Activated CD8-positive, alpha-beta memory T cell treated with anti-CD3 and anti-CD28 coated beads, Interleukin-2, amount 10 ng/mL, durations not matched to agents 7 days and 5 days (primary cell): Measurements from ENCODE around the gene CTNS. TPM values are rescaled to one million over a fixed set of nuclear protein-coding genes. Genes with fewer than 3 reads are reported as not detected.
"Not testable (repeated sequence)": the region's sequence is repeated elsewhere in the genome, so short reads cannot be mapped to it uniquely, and the experiment has no call there.

Source experiments
- ATAC-seq: fragments of 150-1000 bp; cut with Tn5 transposase; one replicate; pipeline ENCODE4 v1.10.0; 2021; ENCODE audit warnings: moderate library complexity
- CTCF ChIA-PET: fragments of 350-600 bp; sonication (Branson Sonifier 250); formaldehyde crosslinking; loops from one replicate; lab custom pipeline; 2021; ENCODE audit warnings: antibody characterized with exemption; lab: Charles Lee
- DNase-seq: peaks from one replicate; pipeline ENCODE4 v3.0.0-alpha.2; 2020
- H3K27ac Mint-ChIP-seq: one replicate; pipeline ENCODE4 v1.8.0; 2021; ENCODE audit warnings: mild to moderate bottlenecking, mixed read lengths
- H3K27me3 Mint-ChIP-seq: one replicate; pipeline ENCODE4 v1.8.0; 2021; ENCODE audit warnings: mixed read lengths
- H3K36me3 Mint-ChIP-seq: one replicate; pipeline ENCODE4 v1.8.0; 2021; ENCODE audit warnings: mild to moderate bottlenecking, mixed read lengths
- H3K4me1 Mint-ChIP-seq: one replicate; pipeline ENCODE4 v1.8.0; 2021; ENCODE audit warnings: mixed read lengths
- H3K4me3 Mint-ChIP-seq: one replicate; pipeline ENCODE4 v1.8.0; 2021; ENCODE audit warnings: mild to moderate bottlenecking, moderate library complexity, mixed read lengths
- H3K9me3 Mint-ChIP-seq: one replicate; pipeline ENCODE4 v1.8.0; 2022; ENCODE audit warnings: low read depth, mixed read lengths
- total RNA-seq, 2 experiments: library from RNA; stranded (reverse); gene quantifications; one replicate each; pipeline ENCODE4 v1.2.3, GENCODE V29; 2021

Gene CTNS
- total RNA-seq, 2 experiments from 2014 or later, result 9.7 to 20.6 TPM

DNA sequence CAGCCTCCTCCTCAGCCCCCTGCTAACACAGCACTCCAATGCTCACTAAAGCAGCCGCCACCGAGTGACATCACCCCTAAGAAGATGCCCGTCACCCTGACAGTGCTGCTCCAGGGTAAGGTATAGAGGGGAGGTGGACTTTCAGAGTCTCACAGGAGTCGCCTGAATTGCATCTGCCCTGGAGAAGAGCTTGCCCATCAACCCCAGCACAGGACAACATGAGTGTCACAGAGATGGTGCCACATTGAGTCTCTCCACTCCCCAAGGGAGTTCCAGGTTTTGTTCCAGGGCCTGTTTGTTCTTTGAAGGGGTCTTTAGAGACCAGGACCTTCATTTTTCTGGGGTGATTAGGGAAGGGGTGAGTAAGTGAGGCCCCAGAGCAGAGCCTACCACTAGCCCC, 61.6 kb downstream of the CTNS start:
- no peak for DNase-seq
- ATAC-seq, result no peak
- Mint-ChIP-seq H3K4me1 (peaks cover 32% of the 10 kb centered on the region), H3K27ac (no peak overlapping the region), H3K27me3 (no peaks in the 10 kb centered on the region), H3K9me3 (peaks cover 2% of the 10 kb centered on the region), H3K4me3 (no peak overlapping the region), H3K36me3 (peaks cover 33% of the 10 kb centered on the region)
- CTCF ChIA-PET, result interaction anchor here (6.5 kb wide), 1 partner anchor 16 kb away, joined by 34 read pairs; no protein-coding TSS in a partner anchor

DNA sequence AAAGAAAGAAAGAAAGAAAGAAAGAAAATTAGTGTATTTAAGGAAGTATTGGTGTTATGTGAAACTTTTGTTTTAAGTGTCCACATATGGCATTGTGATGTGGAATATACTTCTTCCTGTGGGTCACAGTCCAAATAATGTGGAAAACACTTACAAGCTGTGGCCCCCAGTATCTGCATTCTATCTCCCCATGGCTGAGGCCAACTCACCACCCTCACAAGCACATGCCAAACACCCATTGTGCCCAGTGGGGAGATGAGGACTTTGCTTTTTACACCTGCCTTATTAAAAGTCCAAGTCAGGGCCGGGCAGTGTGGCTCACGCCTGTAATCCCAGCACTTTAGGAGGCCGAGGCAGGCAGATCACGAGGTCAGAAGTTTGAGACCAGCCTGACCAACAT, 63.4 kb downstream of the CTNS start:
- ATAC-seq, result no peak

DNA sequence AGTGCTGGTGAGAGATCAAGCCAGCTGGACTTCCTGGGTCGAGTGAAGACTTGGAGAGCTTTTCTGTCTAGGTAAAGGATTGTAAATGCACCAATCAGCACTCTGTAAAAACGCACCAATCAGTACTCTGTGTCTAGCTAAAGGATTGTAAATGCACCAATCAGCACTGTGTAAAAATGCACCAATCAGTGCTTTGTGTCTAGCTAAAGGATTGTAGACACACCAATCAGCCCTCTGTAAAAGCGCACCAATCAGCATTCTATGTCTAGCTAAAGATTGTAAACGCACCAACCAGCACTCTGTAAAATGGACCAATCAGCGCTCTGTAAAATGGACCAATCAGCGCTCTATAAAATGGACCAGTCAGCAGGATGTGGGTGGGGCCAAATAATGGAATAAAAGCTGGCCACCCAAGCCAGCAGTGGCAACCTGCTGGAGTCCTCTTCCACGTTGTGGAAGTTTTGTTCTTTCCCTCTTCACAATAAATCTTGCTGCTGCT, 65.5 kb downstream of the CTNS start:
- H3K27me3 Mint-ChIP-seq, H3K4me3 Mint-ChIP-seq, H3K27ac Mint-ChIP-seq, DNase-seq, H3K9me3 Mint-ChIP-seq, ATAC-seq, H3K4me1 Mint-ChIP-seq: not testable (repeated sequence)
- CTCF ChIA-PET, result interaction anchor here (1.6 kb wide), 1 partner anchor 19 kb away, joined by 4 read pairs; no protein-coding TSS in a partner anchor
- peaks cover 31% of the 10 kb centered on the region for H3K36me3 Mint-ChIP-seq

More for the DNA sequence above, 63.4 kb downstream of the CTNS start:
- H3K9me3 Mint-ChIP-seq, result peaks cover 2% of the 10 kb centered on the region
- H3K4me3 Mint-ChIP-seq, result no peak overlapping the region
- no peak for DNase-seq
- H3K36me3 Mint-ChIP-seq, result peaks cover 31% of the 10 kb centered on the region
- no peak overlapping the region for H3K27ac Mint-ChIP-seq
- CTCF ChIA-PET, result interaction anchor here (1.2 kb wide), 1 partner anchor 38 kb away, joined by 3 read pairs; no protein-coding TSS in a partner anchor
- H3K4me1 Mint-ChIP-seq, result peaks cover 17% of the 10 kb centered on the region
- no peaks in the 10 kb centered on the region for H3K27me3 Mint-ChIP-seq

DNA sequence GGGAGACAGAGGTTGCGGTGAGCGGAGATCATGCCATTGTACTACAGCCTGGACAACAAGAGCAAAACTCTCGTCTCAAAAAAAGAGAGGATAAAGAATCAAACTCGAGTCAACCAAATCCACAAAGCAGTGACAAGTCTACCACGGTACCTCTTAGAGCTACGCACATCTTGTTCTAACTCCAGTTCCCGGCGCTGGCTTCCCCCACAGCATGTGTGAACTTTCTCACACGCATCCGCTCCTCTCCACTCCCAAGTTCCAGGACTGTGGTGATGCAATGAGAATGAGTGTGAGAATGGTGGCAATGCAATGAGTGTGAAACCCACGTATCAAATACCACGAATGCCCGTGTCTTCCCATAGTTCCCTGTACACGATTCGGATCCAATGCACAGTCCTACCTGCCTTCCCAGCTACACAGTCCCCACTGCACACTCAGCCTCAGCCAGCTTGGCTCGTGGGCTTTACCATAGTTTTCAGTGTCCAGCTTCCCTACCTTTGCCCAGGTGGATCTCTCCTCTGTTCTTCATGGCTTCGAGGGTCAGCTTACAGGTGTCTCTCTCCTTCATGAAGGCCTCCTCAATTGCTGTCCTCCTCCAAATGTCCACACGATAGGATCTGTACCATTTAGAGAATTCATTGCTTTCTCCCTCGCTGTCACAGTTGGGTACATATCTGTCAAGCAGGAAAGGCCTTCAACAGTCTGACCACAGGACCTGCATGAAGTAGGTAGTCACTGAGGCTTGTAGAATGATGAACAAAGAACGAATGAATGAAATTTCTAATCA, 68.6 kb downstream of the CTNS start:
- DNase-seq (no peak), ATAC-seq (no peak)
- no peak overlapping the region for H3K27ac Mint-ChIP-seq
- peaks cover 21% of the 10 kb centered on the region for H3K4me1 Mint-ChIP-seq
- H3K4me3 Mint-ChIP-seq, result no peak overlapping the region
- H3K27me3 Mint-ChIP-seq, result no peaks in the 10 kb centered on the region
- H3K36me3 Mint-ChIP-seq, result peaks cover 17% of the 10 kb centered on the region
- peaks cover 2% of the 10 kb centered on the region for H3K9me3 Mint-ChIP-seq
- CTCF ChIA-PET, result no interaction called here

DNA sequence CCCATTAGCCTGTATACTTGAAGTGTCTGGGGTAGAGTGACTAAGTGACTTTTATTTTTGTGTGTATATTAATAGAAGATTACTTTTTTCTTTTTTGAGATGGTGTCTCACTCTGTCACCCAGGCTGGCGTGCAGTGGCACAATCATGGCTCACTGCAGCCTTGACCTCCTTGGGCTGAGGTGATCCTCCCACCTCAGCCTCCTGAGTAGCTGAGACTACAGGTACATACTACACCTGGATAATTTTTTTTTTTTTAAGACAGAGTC, 69.1 kb downstream of the CTNS start:
- H3K4me3 Mint-ChIP-seq, H3K9me3 Mint-ChIP-seq, DNase-seq, H3K27ac Mint-ChIP-seq, H3K27me3 Mint-ChIP-seq, ATAC-seq: not testable (repeated sequence)
- CTCF ChIA-PET, result interaction anchor here (0.6 kb wide), 1 partner anchor 22 kb away, joined by 3 read pairs; no protein-coding TSS in a partner anchor
- Mint-ChIP-seq H3K4me1 (peaks cover 24% of the 10 kb centered on the region), H3K36me3 (peaks cover 17% of the 10 kb centered on the region)

DNA sequence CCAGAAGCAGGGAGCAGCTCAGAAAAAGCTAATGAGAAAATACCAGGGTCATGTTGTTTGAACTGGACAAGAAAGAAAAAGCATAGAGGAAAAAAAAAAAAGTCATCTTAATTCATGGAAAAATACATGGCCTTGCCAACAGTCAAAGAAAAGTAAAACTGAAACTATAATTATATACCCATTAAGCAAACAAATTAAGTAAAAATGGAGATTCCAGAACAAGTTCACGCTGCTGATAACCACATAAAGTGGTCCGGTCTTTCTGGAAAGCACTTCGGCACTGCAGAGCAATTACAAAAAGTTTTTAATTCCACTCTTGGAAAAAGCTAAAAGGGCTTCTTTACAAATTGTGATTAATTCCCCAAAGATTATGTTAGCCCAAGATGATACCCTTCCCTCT, 71.8 kb downstream of the CTNS start:
- CTCF ChIA-PET, result interaction anchor here (0.8 to 3.1 kb wide), 5 partner anchors 9 to 45 kb away, joined by 3 to 18 read pairs (median 3); partner anchors contain the start of genes HASPIN and P2RX5
- no peak for ATAC-seq
- Mint-ChIP-seq H3K27me3 (no peaks in the 10 kb centered on the region), H3K36me3 (peaks cover 18% of the 10 kb centered on the region), H3K9me3 (no peaks in the 10 kb centered on the region), H3K4me1 (peaks cover 44% of the 10 kb centered on the region), H3K27ac (no peak overlapping the region), H3K4me3 (no peak overlapping the region)
- DNase-seq, result no peak

DNA sequence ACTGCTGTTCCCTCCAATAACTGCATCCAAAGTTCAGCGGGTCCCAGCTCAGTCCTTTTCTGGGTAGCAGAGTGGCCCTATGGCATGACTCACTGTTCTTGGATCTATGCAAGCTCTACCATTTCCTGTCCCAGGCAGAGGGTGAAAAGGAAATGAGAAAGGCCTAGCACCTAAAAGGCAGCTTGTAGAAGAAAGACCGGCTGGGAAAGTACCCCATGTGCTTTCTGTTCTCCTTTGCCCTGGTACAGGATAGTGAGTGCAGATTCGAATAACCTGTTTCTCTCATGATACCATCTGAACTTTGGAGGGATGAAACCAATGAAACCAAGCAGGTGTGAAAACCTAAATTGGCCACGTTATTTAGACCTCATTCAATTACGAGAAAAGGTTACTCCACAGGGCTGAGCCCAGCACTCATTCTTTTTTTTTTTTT, 74.4 kb downstream of the CTNS start:
- peak; percentile 90 for DNase-seq
- CTCF ChIA-PET, result interaction anchor here (0.8 to 3.6 kb wide), 11 partner anchors 12 to 662 kb away, joined by 3 to 23 read pairs (median 7); partner anchors contain the start of genes HASPIN, NCBP3 and P2RX5
- Mint-ChIP-seq H3K27ac (peak overlapping the region; percentile 83), H3K4me3 (peak overlapping the region; percentile 35), H3K27me3 (no peaks in the 10 kb centered on the region), H3K9me3 (no peaks in the 10 kb centered on the region), H3K4me1 (peaks cover 54% of the 10 kb centered on the region), H3K36me3 (peaks cover 32% of the 10 kb centered on the region)
- peak; percentile 99 for ATAC-seq

Other genes with a start within 250 kb of the CTNS start
- gene OR1E1, start 238.3 kb upstream of the CTNS start, total RNA-seq, result not detected
- not detected for gene OR3A3, start 225.4 kb upstream of the CTNS start, total RNA-seq
- gene OR1E2, start 202.9 kb upstream of the CTNS start, total RNA-seq, result not detected
- under 1 TPM in 1 of 2 experiments, not detected in 1; 0.67 TPM for gene SPATA22, start 164.9 kb upstream of the CTNS start, total RNA-seq
- not detected for gene ASPA, start 160.8 kb upstream of the CTNS start, total RNA-seq
- gene TRPV3, start 78.9 kb upstream of the CTNS start, total RNA-seq, result under 1 TPM; 0.41 to 0.98 TPM
- gene TRPV1, start 27.3 kb upstream of the CTNS start, total RNA-seq, result 1 to 10 TPM; 5.3 to 5.4 TPM
- gene SHPK, start 510 bp upstream of the CTNS start, total RNA-seq, result 10 to 100 TPM; 13.4 to 13.9 TPM
- 10 to 100 TPM; 19.5 to 27.9 TPM for gene TAX1BP3, start 31.8 kb downstream of the CTNS start, total RNA-seq
- 10 to 100 TPM; 43.7 to 57.0 TPM for gene EMC6, start 32.1 kb downstream of the CTNS start, total RNA-seq
- 10 to 100 TPM; 18.1 to 24.6 TPM for gene P2RX5, start 59.4 kb downstream of the CTNS start, total RNA-seq
- 10 to 100 TPM; 30.4 to 31.2 TPM for gene HASPIN, start 87.1 kb downstream of the CTNS start, total RNA-seq
- 10 to 100 TPM; 54.4 to 70.9 TPM for gene ITGAE, start 164.4 kb downstream of the CTNS start, total RNA-seq
- 10 to 100 TPM; 46.3 to 48.7 TPM for gene NCBP3, start 209.5 kb downstream of the CTNS start, total RNA-seq